Stimulated activated CD4-positive, alpha-beta T cell treated with anti-CD3 and anti-CD28 coated beads, Interleukin-1b, Interleukin-23, amount 100 ng/mL, for 24 hours (primary cell): ENCODE results near the gene CCT4.
"Not testable (repeated sequence)": the region's sequence is repeated elsewhere in the genome, so short reads cannot be mapped to it uniquely, and the experiment has no call there.

Source experiments
- DNase-seq, 4 experiments: peaks; one replicate each; pipeline ENCODE4 v3.0.0-alpha.2; 2020; ENCODE audit warnings: low read depth in 4 of 4, low spot score in 1 of 4

The CCT4 gene

GRCh38 chr2:61888267-61889055, at the start of gene CCT4:
Gene CCT4, minus strand, starts transcription at chr2:61888656. Its CDS starts 149 bp downstream, at chr2:61888507.
- DNase-seq = peak; percentile 79 to 87 (median 83)

GRCh38 chr2:61937886-61938285, 49.4 kb upstream of the CCT4 start:
- no peak for DNase-seq

- no peak for DNase-seq
These were observed 48.6 kb upstream of the CCT4 start for GRCh38 chr2:61937098-61937497.

- no peak for DNase-seq
These were observed 40.5 kb upstream of the CCT4 start for GRCh38 chr2:61928826-61929461.

- DNase-seq = no peak
These were observed 38.3 kb upstream of the CCT4 start for GRCh38 chr2:61926531-61927477.

GRCh38 chr2:61924895-61925663, 36.6 kb upstream of the CCT4 start:
- no peak for DNase-seq

GRCh38 chr2:61922714-61923113, 34.3 kb upstream of the CCT4 start:
- DNase-seq = no peak

GRCh38 chr2:61920548-61920947, 32.1 kb upstream of the CCT4 start:
- no peak for DNase-seq

GRCh38 chr2:61914794-61915193, 26.3 kb upstream of the CCT4 start:
- not testable (repeated sequence) for DNase-seq

- DNase-seq = no peak
These were observed 23.1 kb upstream of the CCT4 start for GRCh38 chr2:61911510-61911909.

GRCh38 chr2:61910603-61911002, 22.1 kb upstream of the CCT4 start:
- no peak for DNase-seq

- no peak for DNase-seq
These were observed 20.7 kb upstream of the CCT4 start for GRCh38 chr2:61909116-61909515.

- no peak for DNase-seq
These were observed 17.7 kb upstream of the CCT4 start for GRCh38 chr2:61906186-61906470.

- DNase-seq = peak; percentile 62 to 78 (median 72)
These were observed 17.1 kb upstream of the CCT4 start, which contains the start of gene COMMD1 for GRCh38 chr2:61905372-61906185. Gene COMMD1, plus strand, starts transcription at chr2:61905674. Its CDS starts 5 bp downstream, at chr2:61905679.

GRCh38 chr2:61900281-61900680, 11.8 kb upstream of the CCT4 start:
- DNase-seq = no peak

- no peak for DNase-seq
These were observed 10.4 kb upstream of the CCT4 start for GRCh38 chr2:61898810-61899209.

GRCh38 chr2:61887717-61888266, 664 bp downstream of the CCT4 start:
- no peak for DNase-seq

GRCh38 chr2:61885896-61886603, 2.4 kb downstream of the CCT4 start:
- DNase-seq = no peak

- no peak for DNase-seq
These were observed 5.6 kb downstream of the CCT4 start for GRCh38 chr2:61882850-61883249.
